HCT116 (cell line): ENCODE measurements around the gene CDH16. TPM values are rescaled to one million over a fixed set of nuclear protein-coding genes. Genes with fewer than 3 reads are reported as not detected.

ENCODE experiments used
- ATAC-seq: fragments of 200-7000 bp; cut with Tn5 transposase; 2 replicates; pipeline ENCODE4 v1.9.1; 2020; ENCODE audit warnings: mild to moderate bottlenecking, moderate library complexity
- BruUV-seq: library from RNA; stranded (reverse); fragments of 400-500 nt; replicated peaks from 2 replicates; lab custom pipeline; 2021; lab: Mats Ljungman, UMichigan
- CTCF ChIA-PET: fragments of 300-600 bp; sonication (Branson Sonifier 250); formaldehyde crosslinking; loops from one replicate; lab custom pipeline; 2021; ENCODE audit warnings: antibody characterized with exemption; lab: Charles Lee
- POLR2A ChIA-PET: fragments of 300-600, 350-600 bp; sonication (Branson Sonifier 250); formaldehyde crosslinking; loops from one replicate; lab custom pipeline; 2021; ENCODE audit warnings: antibody characterized with exemption; lab: Charles Lee
- RAD21 ChIA-PET, 2 experiments: fragments of 300-600 bp; sonication (Branson Sonifier 250); formaldehyde crosslinking; loops; one replicate each; lab custom pipeline; 2023; ENCODE audit warnings: low total read pairs in 2 of 2; ENCODE audit not compliant: uncharacterized antibody in 2 of 2, unreplicated experiment in 2 of 2, low non-redundant PET in 1 of 2; lab: Charles Lee
- DNase-seq: peaks from one replicate; pipeline ENCODE4 v3.0.0-alpha.2; 2010; ENCODE audit warnings: low read depth, low spot score
- H2AFZ ChIP-seq: fragments of 200-600 bp; shearing (Covaris generic), sonication (generic); 2 replicates; pipeline ENCODE4 v1.6.1; 2017; ENCODE audit warnings: low read depth, mixed run types, mixed read lengths, antibody characterized with exemption, low read length; ENCODE audit not compliant: poor library complexity, severe bottlenecking
- H3K27ac ChIP-seq: 2 replicates; pipeline ENCODE4 v1.5.1; 2012; ENCODE audit warnings: low read depth, low read length
- H3K27me3 ChIP-seq: fragments of 200-600 bp; sonication (generic); 2 replicates; pipeline ENCODE4 v1.6.1; 2016; ENCODE audit warnings: mixed run types, low read length, mixed read lengths; ENCODE audit not compliant: insufficient read depth
- H3K36me3 ChIP-seq, 2 experiments: fragments of 200-500 bp in 1 of 2; fragments of 200-600 bp in 1 of 2; sonication (Bioruptor generic) in 1 of 2; sonication (generic) in 1 of 2; 2 replicates each; pipeline versions ENCODE4 v1.5.1 to v1.6.1; 2014 to 2016; ENCODE audit warnings: low read length in 2 of 2, inconsistent platforms in 1 of 2, mixed read lengths in 1 of 2, mixed run types in 1 of 2; ENCODE audit not compliant: insufficient read depth in 2 of 2, control insufficient read depth in 1 of 2
- H3K4me1 ChIP-seq, 2 experiments: fragments of 200-600 bp in 1 of 2; sonication (generic) in 1 of 2; 2 replicates each; pipeline versions ENCODE4 v1.5.1 to v1.6.1; 2012 to 2017; ENCODE audit warnings: low read length in 2 of 2, inconsistent platforms in 1 of 2, mild to moderate bottlenecking in 1 of 2, mixed read lengths in 1 of 2, mixed run types in 1 of 2, moderate library complexity in 1 of 2; ENCODE audit not compliant: insufficient read depth in 2 of 2, control insufficient read depth in 1 of 2
- H3K4me2 ChIP-seq: fragments of 200-600 bp; sonication (generic); 2 replicates; pipeline ENCODE4 v1.6.1; 2017; ENCODE audit warnings: mixed run types, low read length, mixed read lengths
- H3K4me3 ChIP-seq, 2 experiments: fragments of 200-600 bp in 1 of 2; sonication (generic) in 1 of 2; replicated peaks in 1 of 2; 2 replicates each; pipeline ENCODE4 v1.5.1; 2011 to 2016; ENCODE audit warnings: low read length in 2 of 2, control low read depth in 1 of 2, low read depth in 1 of 2, mild to moderate bottlenecking in 1 of 2, mixed read lengths in 1 of 2, mixed run types in 1 of 2
- H3K79me2 ChIP-seq: fragments of 200-600 bp; sonication (generic); 2 replicates; pipeline ENCODE4 v1.6.1; 2017; ENCODE audit warnings: mild to moderate bottlenecking, mixed run types, low read length, moderate library complexity, mixed read lengths; ENCODE audit not compliant: insufficient read depth
- H3K9ac ChIP-seq: fragments of 200-600 bp; sonication (generic); 2 replicates; pipeline ENCODE4 v1.6.1; 2016; ENCODE audit warnings: low read length, mixed read lengths
- H3K9me2 ChIP-seq: fragments of 200-600 bp; sonication (generic), shearing (Covaris generic); 2 replicates; pipeline ENCODE4 v1.6.1; 2017; ENCODE audit warnings: mixed run types, mild to moderate bottlenecking, moderate library complexity; ENCODE audit not compliant: insufficient read depth
- H3K9me3 ChIP-seq, 2 experiments: fragments of 200-500 bp in 1 of 2; fragments of 200-600 bp in 1 of 2; sonication (Bioruptor generic) in 1 of 2; sonication (generic) in 1 of 2; 2 replicates each; pipeline ENCODE4 v1.6.1; 2014 to 2017; ENCODE audit warnings: low read length in 2 of 2, mixed read lengths in 2 of 2, inconsistent platforms in 1 of 2, low read depth in 1 of 2, mild to moderate bottlenecking in 1 of 2, mixed run types in 1 of 2, moderate library complexity in 1 of 2; ENCODE audit not compliant: control insufficient read depth in 1 of 2, insufficient read depth in 1 of 2
- H4K20me1 ChIP-seq: fragments of 200-600 bp; sonication (generic), shearing (Covaris generic); 2 replicates; pipeline ENCODE4 v1.6.1; 2017; ENCODE audit warnings: mixed run types, mild to moderate bottlenecking, moderate library complexity; ENCODE audit not compliant: insufficient read depth
- ATF3 ChIP-seq: IDR thresholded peaks from 2 replicates; pipeline ENCODE4 v1.6.1; 2012
- CEBPB ChIP-seq: IDR thresholded peaks from 2 replicates; pipeline ENCODE4 v1.6.1; 2012; ENCODE audit warnings: low read depth
- EGR1 ChIP-seq: IDR thresholded peaks from 2 replicates; pipeline ENCODE4 v1.6.1; 2012; ENCODE audit warnings: low read depth
- ELF1 ChIP-seq: IDR thresholded peaks from 2 replicates; pipeline ENCODE4 v1.6.1; 2012; ENCODE audit warnings: low read depth, borderline replicate concordance
- EZH2phosphoT487 ChIP-seq: fragments of 200-600 bp; IDR thresholded peaks from 2 replicates; pipeline ENCODE4 v1.6.1; 2018; ENCODE audit warnings: antibody characterized with exemption, borderline replicate concordance
- FOSL1 ChIP-seq: IDR thresholded peaks from 2 replicates; pipeline ENCODE4 v1.6.1; 2012; ENCODE audit warnings: low read depth
- JUND ChIP-seq: IDR thresholded peaks from 2 replicates; pipeline ENCODE4 v1.6.1; 2012
- MAX ChIP-seq: IDR thresholded peaks from 2 replicates; pipeline ENCODE4 v1.6.1; 2012
- POLR2A ChIP-seq: IDR thresholded peaks from 2 replicates; pipeline ENCODE4 v1.7.0; 2011; ENCODE audit warnings: borderline replicate concordance; ENCODE audit not compliant: insufficient read depth, insufficient read length; ENCODE audit errors: extremely low read depth
- POLR2AphosphoS5 ChIP-seq: IDR thresholded peaks from 2 replicates; pipeline ENCODE4 v1.6.1; 2011; ENCODE audit warnings: mild to moderate bottlenecking, low read depth, low read length, moderate library complexity
- RAD21 ChIP-seq: IDR thresholded peaks from 2 replicates; pipeline ENCODE4 v1.6.1; 2012; ENCODE audit warnings: low read depth, mild to moderate bottlenecking
- SIN3A ChIP-seq: IDR thresholded peaks from 2 replicates; pipeline ENCODE4 v1.6.1; 2012; ENCODE audit warnings: low read depth
- SRF ChIP-seq: IDR thresholded peaks from 2 replicates; pipeline ENCODE4 v1.6.1; 2012; ENCODE audit warnings: low read depth
- TCF7L2 ChIP-seq: IDR thresholded peaks from 2 replicates; pipeline ENCODE4 v1.7.0; 2011; ENCODE audit warnings: borderline replicate concordance, inconsistent platforms; ENCODE audit not compliant: insufficient read depth, insufficient read length; ENCODE audit errors: extremely low read depth
- YY1 ChIP-seq: IDR thresholded peaks from 2 replicates; pipeline ENCODE4 v1.6.1; 2011; ENCODE audit warnings: low read length, low read depth, moderate library complexity, mild to moderate bottlenecking; ENCODE audit not compliant: insufficient replicate concordance; ENCODE audit errors: extremely low read depth
- ZBTB33 ChIP-seq: IDR thresholded peaks from 2 replicates; pipeline ENCODE4 v1.6.1; 2011; ENCODE audit warnings: mild to moderate bottlenecking, low read length, moderate library complexity; ENCODE audit not compliant: insufficient replicate concordance; ENCODE audit errors: extremely low read depth
- ZFX ChIP-seq: fragments of 450-650 bp; IDR thresholded peaks from 2 replicates; pipeline ENCODE4 v1.6.1; 2017
- intact Hi-C: fragments of 100-400 bp; cut with micrococcal nuclease; formaldehyde crosslinking; loops from 2 replicates; pipeline ENCODE4 v1.10.0; 2022
- total RNA-seq: library from RNA; stranded (reverse); gene quantifications from one replicate; pipeline ENCODE4 v1.2.1, GENCODE V29; 2021; ENCODE audit not compliant: unreplicated experiment

CDH16 gene
- total RNA-seq, 1 experiment from 2014 or later: not detected

GRCh38 chr16:66888647-66889615, 29.8 kb downstream of the CDH16 start:
- Histone ChIP-seq H3K9ac (no peak overlapping the region), H2AFZ (no peak overlapping the region), H3K4me3 (no peak overlapping the region), H4K20me1 (no peaks in the 10 kb centered on the region), H3K4me2 (no peak overlapping the region), H3K9me3 (no peaks in the 10 kb centered on the region), H3K4me1 (no peaks in the 10 kb centered on the region), H3K27ac (no peak overlapping the region), H3K36me3 (peaks cover 12 to 24% of the 10 kb centered on the region in 2 experiments; a peak in 3 of 4 replicates), H3K9me2 (no peaks in the 10 kb centered on the region), H3K27me3 (no peaks in the 10 kb centered on the region), H3K79me2 (peaks cover 14% of the 10 kb centered on the region; the same call in 1 of the 2 replicates)
- POLR2A ChIA-PET: interaction anchor here (1.1 kb wide), 1 partner anchor 9 kb away, joined by 3 read pairs; the partner anchor contains the start of gene PDP2
- no TSS peak for BruUV-seq
- CTCF ChIA-PET: interaction anchor here (0.9 kb wide), 1 partner anchor 155 kb away, joined by 3 read pairs; no protein-coding TSS in a partner anchor
- RAD21 ChIA-PET: interaction anchor here in 1 of 2 experiments (0.7 kb wide), 1 partner anchor 8 kb away, joined by 5 read pairs; the partner anchor contains the start of gene PDP2
- no peak for ATAC-seq
- intact Hi-C loops: no loop called here
- no peak for DNase-seq
- TF ChIP-seq ZFX (no peak), SRF (no peak), SIN3A (no peak), MAX (no peak), ATF3 (no peak), FOSL1 (no peak), TCF7L2 (no peak), EZH2phosphoT487 (no peak), EGR1 (no peak), CEBPB (no peak), ZBTB33 (no peak), POLR2AphosphoS5 (no peak), RAD21 (no peak), JUND (no peak), ELF1 (no peak), YY1 (no peak), POLR2A (no peak)
- TF ChIP-seq, all 23 proteins: peak for 0
